HG02759 (cell line): Measurements from ENCODE around the gene THOC7.

ENCODE experiments used
- ATAC-seq: cut with Tn5 transposase; IDR thresholded peaks from one replicate; pipeline ENCODE4 v1.9.1; 2021; ENCODE audit warnings: mild to moderate bottlenecking, moderate library complexity; ENCODE audit not compliant: unreplicated experiment

THOC7 gene

GRCh38 chr3:63878394-63879060, 14.9 kb upstream of the THOC7 start:
- ATAC-seq: no peak

- ATAC-seq: no peak
These were observed 14.3 kb upstream of the THOC7 start for GRCh38 chr3:63877737-63878393.

DNA sequence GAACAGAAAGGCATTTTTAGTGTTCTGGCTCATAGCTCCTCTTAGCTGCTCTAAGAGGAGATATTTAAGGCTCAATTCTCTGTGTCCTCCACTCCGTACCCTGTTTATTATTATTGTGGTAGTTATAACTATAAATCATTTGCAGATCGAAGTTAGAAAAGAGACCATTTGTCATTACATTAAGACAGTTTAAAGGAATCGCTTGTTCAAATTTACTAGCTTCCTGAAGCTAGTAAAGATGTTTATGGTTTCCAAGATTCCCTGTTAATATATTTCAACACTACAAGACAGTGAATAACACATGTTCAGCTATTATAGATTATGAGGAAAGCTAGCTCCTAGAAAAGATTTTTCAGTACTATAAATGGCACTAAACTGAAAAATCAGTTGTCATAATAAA, 12.7 kb upstream of the THOC7 start:
- no peak for ATAC-seq

- no peak for ATAC-seq
These were observed 11.9 kb upstream of the THOC7 start for GRCh38 chr3:63875510-63875909.

DNA sequence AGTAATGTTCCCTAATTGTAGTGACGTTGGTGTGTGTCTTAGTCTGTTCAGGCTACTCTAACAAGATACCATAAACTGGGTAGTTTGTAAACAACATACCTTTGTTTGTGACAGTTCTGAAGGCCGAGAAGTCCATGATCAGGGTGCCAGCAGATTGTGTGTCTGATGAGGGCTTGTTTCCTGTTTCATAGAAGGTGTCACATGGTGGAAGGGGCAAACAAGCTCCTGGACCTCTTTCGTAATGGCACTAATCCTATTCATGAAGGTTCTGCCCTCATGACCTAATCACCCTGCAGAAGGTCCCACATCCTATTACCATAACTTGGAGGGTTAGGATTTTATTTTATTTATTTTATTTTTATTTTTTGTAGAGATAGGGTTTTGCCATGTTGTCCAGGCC, 11.2 kb upstream of the THOC7 start:
- peak; percentile 40 for ATAC-seq

DNA sequence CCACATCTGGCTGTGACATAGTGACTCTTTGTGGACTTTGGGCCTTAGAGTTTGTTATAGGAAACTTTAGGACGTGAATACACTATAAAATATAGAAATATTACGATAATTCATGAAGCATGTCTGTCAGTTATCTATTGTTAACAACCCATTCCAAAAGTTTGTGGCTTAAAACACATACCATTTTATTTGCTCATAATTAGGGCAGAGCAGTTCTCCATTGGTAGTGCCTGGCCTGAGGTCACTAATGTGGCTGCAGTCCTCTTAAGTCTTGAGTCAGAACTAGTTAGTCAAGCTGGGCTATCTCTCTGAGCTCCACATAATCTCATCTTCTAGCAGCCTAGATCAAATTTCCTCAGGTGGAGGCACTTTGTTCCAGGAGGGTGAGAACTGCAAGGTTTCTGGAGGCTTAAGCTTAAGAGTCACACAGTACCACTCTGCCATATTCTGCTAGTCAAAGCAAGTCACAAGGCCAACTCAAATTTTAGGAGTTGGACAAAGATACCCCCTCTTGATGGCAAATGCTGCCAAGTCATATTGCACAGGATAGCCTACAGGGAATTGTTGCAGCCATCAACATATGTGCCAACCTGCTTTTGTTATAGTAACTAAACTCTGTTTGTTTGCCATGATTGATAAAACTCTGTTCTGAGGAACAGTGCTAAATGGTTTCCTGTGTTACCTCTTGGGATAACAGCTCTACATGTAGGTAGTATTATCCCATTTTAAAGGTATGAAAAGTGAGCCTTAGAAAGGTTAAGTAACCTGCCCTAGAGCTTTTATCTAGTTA, 8.7 kb upstream of the THOC7 start:
- ATAC-seq: no peak

DNA sequence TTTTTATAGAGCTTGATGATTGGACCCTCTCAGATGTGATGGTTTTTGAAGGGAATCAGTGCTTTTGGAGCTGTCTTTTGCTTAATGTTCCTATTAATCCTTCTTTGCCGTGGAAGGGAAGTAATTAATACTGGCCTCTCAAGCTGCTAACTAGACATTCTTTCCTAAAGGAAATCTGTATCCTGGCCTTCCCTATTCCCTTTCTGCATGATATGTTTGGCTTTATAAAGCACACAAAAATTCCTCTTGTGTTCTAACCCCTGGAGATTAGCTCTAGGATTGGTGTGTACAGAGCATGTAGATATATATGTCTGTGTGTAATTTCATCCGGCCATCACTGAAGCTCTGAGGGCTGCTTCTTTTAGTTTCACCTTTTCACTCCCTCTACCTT, 7.0 kb upstream of the THOC7 start:
- no peak for ATAC-seq

- ATAC-seq: no peak
These were observed 6.5 kb upstream of the THOC7 start for GRCh38 chr3:63869940-63870614.

DNA sequence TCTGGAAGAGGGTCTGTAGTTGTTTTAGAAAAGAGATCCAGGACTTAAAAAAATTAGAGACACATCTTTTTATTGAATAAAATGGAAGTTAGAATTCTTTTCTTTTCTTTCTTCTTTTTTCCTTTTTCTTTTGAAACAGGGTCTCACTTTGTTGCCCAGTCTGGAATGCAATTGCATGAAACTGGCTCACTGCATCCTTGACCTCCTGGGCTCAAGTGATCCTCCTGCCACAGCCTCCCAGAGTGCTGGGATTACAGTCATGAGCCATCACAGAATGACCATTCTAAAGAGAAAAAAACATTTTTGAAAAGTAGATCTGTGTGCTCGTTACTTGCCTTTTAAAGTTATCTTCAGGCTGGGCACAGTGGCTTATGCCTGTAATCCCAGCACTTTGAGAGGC, 3.6 kb upstream of the THOC7 start:
- no peak for ATAC-seq

DNA sequence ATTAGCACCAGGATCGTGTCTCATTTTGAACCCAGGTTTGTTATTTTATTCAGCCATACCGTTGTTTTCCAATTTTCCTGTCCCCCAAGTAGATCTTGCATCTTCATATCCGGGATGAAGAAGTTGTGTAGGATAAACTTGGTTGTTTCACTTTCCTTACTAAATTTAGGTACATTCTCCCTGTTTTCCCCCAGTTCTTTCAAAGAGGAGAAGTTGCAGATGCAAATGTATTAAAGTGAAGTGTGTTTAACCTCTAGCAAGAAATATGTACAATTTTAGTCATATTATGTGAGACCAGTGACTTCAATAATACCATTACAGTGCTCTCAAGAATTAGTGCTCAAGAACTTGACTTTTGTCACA, 1.3 kb upstream of the THOC7 start:
- ATAC-seq: no peak

GRCh38 chr3:63864008-63864964, 681 bp upstream of the THOC7 start:
- ATAC-seq: peak; percentile 58

- peak; percentile 1 for ATAC-seq
These were observed 828 bp downstream of the THOC7 start for GRCh38 chr3:63862804-63863149.

DNA sequence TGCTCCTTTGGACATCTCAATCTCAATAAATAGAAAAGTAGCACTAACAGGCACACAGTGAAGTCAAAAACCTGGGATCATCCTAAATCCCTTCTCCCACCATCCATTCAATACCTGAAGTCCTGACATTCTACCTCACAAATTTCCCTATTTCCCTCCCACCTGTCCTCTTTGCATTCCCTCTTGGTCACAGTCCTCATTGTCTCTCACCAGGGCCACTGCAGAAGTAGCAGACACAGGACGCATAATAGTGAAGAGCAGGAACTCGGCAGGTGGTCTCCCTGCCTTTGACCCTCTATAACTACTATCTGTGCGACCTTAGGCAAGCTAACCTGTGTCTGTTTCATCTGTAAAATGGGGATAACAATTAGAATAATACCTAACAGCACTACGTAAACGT, 2.3 kb downstream of the THOC7 start:
- ATAC-seq: no peak

DNA sequence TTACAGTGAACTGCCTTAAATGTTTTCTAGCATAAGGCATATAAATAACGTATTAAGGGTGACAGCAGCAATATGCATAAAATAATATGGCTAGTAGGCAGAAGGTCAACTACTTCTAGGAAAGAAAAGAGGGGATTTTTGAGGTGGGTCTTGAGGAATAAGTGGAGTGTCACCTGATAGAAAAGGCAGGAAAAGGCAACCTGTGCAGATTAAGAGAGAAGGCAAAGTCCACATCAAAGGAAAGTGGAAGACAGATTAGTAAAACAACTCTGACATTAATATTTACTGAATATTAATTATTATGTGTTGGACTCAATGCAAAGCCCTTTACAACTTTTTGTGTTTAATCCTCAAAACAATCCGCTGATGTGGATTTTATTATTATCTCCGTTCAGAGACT, 2.8 kb downstream of the THOC7 start:
- ATAC-seq: no peak

GRCh38 chr3:63857311-63857710, 6.3 kb downstream of the THOC7 start:
- no peak for ATAC-seq

- no peak for ATAC-seq
These were observed 8.2 kb downstream of the THOC7 start for GRCh38 chr3:63855333-63855940.

DNA sequence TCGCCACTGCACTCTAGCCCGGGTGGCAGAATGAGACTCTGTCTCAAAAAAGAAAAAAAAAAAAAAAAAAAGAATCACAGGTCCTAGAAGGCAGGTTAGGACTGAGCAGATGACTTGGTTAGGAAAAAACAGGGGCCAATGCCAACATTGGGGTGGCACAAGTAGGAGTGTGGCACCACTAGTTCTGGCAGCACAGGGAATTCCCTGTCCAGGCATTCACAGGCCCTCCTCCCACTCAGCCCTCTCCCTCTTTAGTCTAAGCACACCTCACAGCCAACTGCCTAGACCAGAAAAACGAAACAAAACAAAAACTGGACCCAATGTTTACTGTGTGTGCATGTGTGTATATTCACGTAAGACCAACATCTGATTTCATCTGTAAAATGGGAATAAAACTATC, 10.5 kb downstream of the THOC7 start:
- ATAC-seq: no peak

- no peak for ATAC-seq
These were observed 12.3 kb downstream of the THOC7 start for GRCh38 chr3:63851287-63851686.

GRCh38 chr3:63849175-63849574, 14.4 kb downstream of the THOC7 start:
- no peak for ATAC-seq
